HFF-Myc (cell line): ENCODE data around the gene CTNNA1.
"Not testable (repeated sequence)": the region's sequence is repeated elsewhere in the genome, so short reads cannot be mapped to it uniquely, and the experiment has no call there.

ENCODE experiments used
- DNase-seq: peaks from one replicate; pipeline ENCODE4 v3.0.0-alpha.2; 2011; ENCODE audit warnings: low read depth; ENCODE audit errors: extremely low read depth
- H3K4me3 ChIP-seq: replicated peaks from 2 replicates; pipeline ENCODE4 v1.5.1; 2011; ENCODE audit warnings: low read depth, mild to moderate bottlenecking, control low read depth, low read length
- TF ChIP-seq, protein P1 (sequence below): IDR thresholded peaks from 2 replicates; pipeline ENCODE4 v1.5.1; 2012; ENCODE audit warnings: mild to moderate bottlenecking, low read depth, low read length, control low read depth; ENCODE audit errors: missing control alignments

The CTNNA1 gene

GRCh38 chr5:138770977-138771376 is 17.8 kb downstream of the CTNNA1 start:
- DNase-seq: no peak
- H3K4me3 ChIP-seq: no peak overlapping the region
- TF ChIP-seq, protein P1, sequence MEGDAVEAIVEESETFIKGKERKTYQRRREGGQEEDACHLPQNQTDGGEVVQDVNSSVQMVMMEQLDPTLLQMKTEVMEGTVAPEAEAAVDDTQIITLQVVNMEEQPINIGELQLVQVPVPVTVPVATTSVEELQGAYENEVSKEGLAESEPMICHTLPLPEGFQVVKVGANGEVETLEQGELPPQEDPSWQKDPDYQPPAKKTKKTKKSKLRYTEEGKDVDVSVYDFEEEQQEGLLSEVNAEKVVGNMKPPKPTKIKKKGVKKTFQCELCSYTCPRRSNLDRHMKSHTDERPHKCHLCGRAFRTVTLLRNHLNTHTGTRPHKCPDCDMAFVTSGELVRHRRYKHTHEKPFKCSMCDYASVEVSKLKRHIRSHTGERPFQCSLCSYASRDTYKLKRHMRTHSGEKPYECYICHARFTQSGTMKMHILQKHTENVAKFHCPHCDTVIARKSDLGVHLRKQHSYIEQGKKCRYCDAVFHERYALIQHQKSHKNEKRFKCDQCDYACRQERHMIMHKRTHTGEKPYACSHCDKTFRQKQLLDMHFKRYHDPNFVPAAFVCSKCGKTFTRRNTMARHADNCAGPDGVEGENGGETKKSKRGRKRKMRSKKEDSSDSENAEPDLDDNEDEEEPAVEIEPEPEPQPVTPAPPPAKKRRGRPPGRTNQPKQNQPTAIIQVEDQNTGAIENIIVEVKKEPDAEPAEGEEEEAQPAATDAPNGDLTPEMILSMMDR: no peak

GRCh38 chr5:138772986-138773594 is 19.9 kb downstream of the CTNNA1 start:
- DNase-seq: no peak
- TF ChIP-seq, protein P1: no peak
- no peak overlapping the region for H3K4me3 ChIP-seq

DNA sequence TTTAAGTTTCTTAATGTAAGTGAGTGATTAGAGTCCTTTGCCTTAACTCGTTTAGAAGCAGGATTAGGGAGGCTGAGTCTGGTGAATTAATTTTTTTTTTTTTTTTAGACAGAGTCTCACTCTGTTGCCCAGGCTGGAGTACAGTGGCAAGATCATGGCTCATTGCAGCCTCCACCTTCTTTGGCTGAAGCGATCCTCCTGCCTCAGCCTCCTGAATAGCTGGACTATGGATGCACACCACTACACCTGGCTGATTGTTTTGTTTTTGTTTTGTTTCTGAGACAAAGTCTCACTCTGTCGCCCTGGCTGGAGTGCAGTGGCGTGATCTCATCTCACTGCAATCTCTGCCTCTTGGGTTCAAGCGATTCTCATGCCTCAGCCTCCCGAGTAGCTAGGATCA is 20.4 kb downstream of the CTNNA1 start:
- DNase-seq, H3K4me3 ChIP-seq: not testable (repeated sequence)

- H3K4me3 ChIP-seq: no peak overlapping the region
- TF ChIP-seq, protein P1: no peak
- DNase-seq: no peak
Measured at GRCh38 chr5:138775034-138775433, 21.8 kb downstream of the CTNNA1 start.

GRCh38 chr5:138778234-138778633 is 25.0 kb downstream of the CTNNA1 start:
- no peak overlapping the region for H3K4me3 ChIP-seq
- TF ChIP-seq, protein P1: no peak
- no peak for DNase-seq

DNA sequence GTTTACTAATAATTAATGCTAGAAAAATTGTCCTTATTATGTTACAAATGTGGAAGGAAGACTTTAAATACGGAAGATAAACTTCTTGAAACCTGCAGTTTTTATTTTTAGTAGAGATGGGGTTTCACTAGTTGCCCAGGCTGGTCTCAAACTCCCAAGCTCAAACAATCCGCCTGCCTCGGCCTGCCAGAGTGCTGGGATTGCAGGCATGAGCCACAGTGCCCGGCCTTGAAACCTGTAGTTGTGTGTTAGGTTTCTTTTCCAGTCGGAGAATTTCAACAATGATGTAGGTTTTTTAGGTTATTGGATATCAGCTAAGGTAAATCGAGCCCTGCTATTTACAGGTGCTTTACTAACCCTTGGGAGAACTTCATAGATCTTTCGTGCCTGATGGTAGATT is 30.8 kb downstream of the CTNNA1 start:
- no peak overlapping the region for H3K4me3 ChIP-seq
- TF ChIP-seq, protein P1: no peak
- no peak for DNase-seq

DNA sequence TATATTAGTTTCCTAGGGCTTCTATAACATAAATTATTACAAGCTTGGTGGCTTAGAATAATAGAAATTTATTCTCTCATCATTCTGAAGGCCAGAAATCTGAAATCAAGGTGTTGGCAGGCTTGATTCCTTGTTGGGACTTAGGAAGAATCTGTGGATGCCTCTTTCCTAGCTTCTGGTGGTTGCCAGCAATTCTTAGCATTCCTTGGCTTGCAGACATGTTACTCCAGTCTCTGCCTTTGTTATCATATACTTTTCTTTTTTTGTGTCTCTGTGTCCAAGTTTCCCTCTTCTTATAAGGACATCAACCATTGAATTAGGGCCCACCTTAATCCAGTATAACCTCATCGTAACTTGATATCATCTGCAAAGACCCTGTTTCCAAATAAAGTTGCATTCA is 31.4 kb downstream of the CTNNA1 start:
- no peak overlapping the region for H3K4me3 ChIP-seq
- TF ChIP-seq, protein P1: no peak
- DNase-seq: no peak
